HepG2 (cell line): Measurements from ENCODE around the gene POGLUT3. TPM values are rescaled to one million over a fixed set of nuclear protein-coding genes. Genes with fewer than 3 reads are reported as not detected.
A peak's percentile ranks its signal among the peaks of the same experiment; 100 is the strongest.

ENCODE experiments used
- ARNTL ChIP-seq: sonication (generic); formaldehyde crosslinking; IDR thresholded peaks from 2 replicates; pipeline ENCODE4 v1.4.0; 2020; ENCODE audit warnings: mild to moderate bottlenecking, missing genetic modification reagents
- CSRNP1 ChIP-seq: sonication (generic); formaldehyde crosslinking; IDR thresholded peaks from 2 replicates; pipeline ENCODE4 v1.8.1; 2023; ENCODE audit warnings: mild to moderate bottlenecking, missing genetic modification reagents
- HNRNPK ChIP-seq: fragments of 200-400 bp; formaldehyde crosslinking; IDR thresholded peaks from 2 replicates; pipeline ENCODE4 v1.6.1; 2018; ENCODE audit warnings: low read length, low read depth, moderate library complexity, mild to moderate bottlenecking; ENCODE audit not compliant: poor library complexity, severe bottlenecking
- HNRNPUL1 ChIP-seq: fragments of 200-400 bp; formaldehyde crosslinking; IDR thresholded peaks from 2 replicates; pipeline ENCODE4 v1.6.1; 2017; ENCODE audit warnings: low read depth, mild to moderate bottlenecking, low read length, moderate library complexity
- KDM1A ChIP-seq: IDR thresholded peaks from 2 replicates; pipeline ENCODE4 v1.6.1; 2016; ENCODE audit warnings: missing compliant biosample characterization
- MAZ ChIP-seq, 2 experiments: sonication (generic) in 1 of 2; formaldehyde crosslinking in 1 of 2; IDR thresholded peaks; 2 replicates each; pipeline versions ENCODE4 v1.5.0 to v1.6.1; 2012 to 2020; ENCODE audit warnings: low read depth in 2 of 2, mild to moderate bottlenecking in 2 of 2, borderline replicate concordance in 1 of 2, improper control_type of control experiment in 1 of 2, low read length in 1 of 2, missing genetic modification reagents in 1 of 2, moderate library complexity in 1 of 2
- NFATC3 ChIP-seq: sonication (generic); formaldehyde crosslinking; IDR thresholded peaks from 2 replicates; pipeline ENCODE4 v1.5.1; 2020; ENCODE audit warnings: mild to moderate bottlenecking, missing genetic modification reagents
- RBFOX2 ChIP-seq: fragments of 200-400 bp; formaldehyde crosslinking; IDR thresholded peaks from 2 replicates; pipeline ENCODE4 v1.6.1; 2017; ENCODE audit warnings: low read depth, mild to moderate bottlenecking, low read length
- REST ChIP-seq, 2 experiments: IDR thresholded peaks; 2 replicates each; pipeline ENCODE4 v1.6.1; 2011 to 2012; ENCODE audit warnings: low read length in 2 of 2, borderline replicate concordance in 1 of 2, low read depth in 1 of 2, mild to moderate bottlenecking in 1 of 2, moderate library complexity in 1 of 2
- SIX1 ChIP-seq: sonication (generic); formaldehyde crosslinking; IDR thresholded peaks from 2 replicates; pipeline ENCODE4 v1.4.0; 2020; ENCODE audit warnings: missing genetic modification reagents, borderline replicate concordance
- TARDBP ChIP-seq: sonication (generic); formaldehyde crosslinking; IDR thresholded peaks from 2 replicates; pipeline ENCODE4 v1.8.0; 2022; ENCODE audit warnings: mild to moderate bottlenecking, missing genetic modification reagents
- ZNF10 ChIP-seq: sonication (generic); formaldehyde crosslinking; IDR thresholded peaks from 2 replicates; pipeline ENCODE4 v1.4.0; 2020; ENCODE audit warnings: mild to moderate bottlenecking, low read depth, missing genetic modification reagents, borderline replicate concordance
- ZNF17 ChIP-seq: sonication (generic); formaldehyde crosslinking; IDR thresholded peaks from 2 replicates; pipeline ENCODE4 v1.5.0; 2020; ENCODE audit warnings: mild to moderate bottlenecking, missing genetic modification reagents
- ZNF547 ChIP-seq: sonication (generic); formaldehyde crosslinking; IDR thresholded peaks from 2 replicates; pipeline ENCODE4 v1.5.1; 2020; ENCODE audit warnings: mild to moderate bottlenecking, missing genetic modification reagents
- polyA plus RNA-seq, 8 experiments: library from polyadenylated mRNA; depleted of rRNA in 3 of 8; stranded (reverse) in 7 of 8; unstranded in 1 of 8; fragments of >200 nt; fragmentation: Illumina TruSeq in 4 of 8; extraction: Trizol in 4 of 8; gene quantifications; 2 replicates each; pipeline versions ENCODE4 v1.2.1 to v1.2.3, GENCODE V29; 2011 to 2016; ENCODE audit warnings: low read depth in 4 of 8, missing spikeins in 1 of 8, mixed read lengths in 1 of 8; ENCODE audit not compliant: insufficient read depth in 1 of 8
- total RNA-seq, 5 experiments: library from RNA; depleted of rRNA; stranded (reverse); fragments of >200 nt; fragmentation: Illumina TruSeq; extraction: Trizol; gene quantifications; 2 replicates each; pipeline ENCODE4 v1.2.3, GENCODE V29; 2016; ENCODE audit warnings: low read depth in 1 of 5
- TF ChIP-seq, protein P1 (sequence below): IDR thresholded peaks from 2 replicates; pipeline ENCODE4 v1.6.1; 2016; ENCODE audit warnings: missing biosample characterization, missing genetic modification reagents, low read depth
- TF ChIP-seq, protein P2 (sequence below): sonication (generic); formaldehyde crosslinking; IDR thresholded peaks from 2 replicates; pipeline ENCODE4 v1.8.1; 2023; ENCODE audit warnings: missing genetic modification reagents, inconsistent platforms, borderline replicate concordance
- TF ChIP-seq, protein P3 (sequence below): sonication (generic); formaldehyde crosslinking; IDR thresholded peaks from 2 replicates; pipeline ENCODE4 v1.9.0; 2022; ENCODE audit warnings: missing genetic modification reagents, mild to moderate bottlenecking, borderline replicate concordance

The POGLUT3 gene
- total and polyA plus RNA-seq, 2 of the 13 experiments (the other 11 are each of a cell fraction or from before 2014, with no cell fraction given), result 14.3 to 22.0 TPM

DNA sequence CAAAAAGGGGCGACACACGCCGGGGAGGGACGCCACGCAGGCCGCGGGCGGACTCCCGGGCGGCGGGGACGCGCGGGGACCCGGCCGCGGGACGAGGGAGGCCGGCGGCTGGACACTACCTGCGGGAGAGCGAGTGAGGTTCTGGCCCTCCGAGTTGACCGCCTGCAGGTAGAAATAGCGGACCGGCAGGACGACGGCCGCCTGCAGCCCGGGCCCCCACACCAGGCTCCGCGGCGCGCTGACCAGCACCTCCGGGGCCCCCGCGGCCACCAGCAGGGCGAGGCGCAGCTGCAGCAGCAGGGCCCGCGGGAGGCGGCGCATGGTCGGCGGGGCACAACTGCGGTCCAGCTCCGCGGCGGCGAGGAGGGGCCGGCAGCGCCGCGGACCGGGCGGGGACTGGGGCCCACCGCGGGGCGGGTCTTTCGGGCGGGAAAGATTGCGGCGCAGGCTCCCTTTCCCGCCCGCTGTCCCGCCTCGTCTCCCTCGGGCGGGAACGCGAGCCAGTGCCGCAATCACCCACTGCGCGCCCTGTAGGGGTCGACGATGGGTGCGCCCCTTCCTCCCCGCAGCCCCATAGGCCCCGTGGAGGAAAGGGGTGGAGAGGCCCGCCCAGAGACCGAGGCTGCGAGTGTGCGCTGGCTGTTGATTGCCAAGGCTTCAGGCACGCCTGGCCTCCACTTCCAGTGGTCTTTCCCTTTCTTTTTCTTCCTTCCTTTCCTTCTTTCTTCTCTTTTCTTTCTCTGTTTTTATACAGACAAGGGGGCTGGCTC is at the start of gene POGLUT3 (continued):
- TF ChIP-seq CSRNP1 (CRISPR knock-in tag), result 0 out of 2 replicates have a peak, but pooled peaks have one; percentile 45
- TF ChIP-seq HNRNPK, result no peak
- TF ChIP-seq, protein P1, sequence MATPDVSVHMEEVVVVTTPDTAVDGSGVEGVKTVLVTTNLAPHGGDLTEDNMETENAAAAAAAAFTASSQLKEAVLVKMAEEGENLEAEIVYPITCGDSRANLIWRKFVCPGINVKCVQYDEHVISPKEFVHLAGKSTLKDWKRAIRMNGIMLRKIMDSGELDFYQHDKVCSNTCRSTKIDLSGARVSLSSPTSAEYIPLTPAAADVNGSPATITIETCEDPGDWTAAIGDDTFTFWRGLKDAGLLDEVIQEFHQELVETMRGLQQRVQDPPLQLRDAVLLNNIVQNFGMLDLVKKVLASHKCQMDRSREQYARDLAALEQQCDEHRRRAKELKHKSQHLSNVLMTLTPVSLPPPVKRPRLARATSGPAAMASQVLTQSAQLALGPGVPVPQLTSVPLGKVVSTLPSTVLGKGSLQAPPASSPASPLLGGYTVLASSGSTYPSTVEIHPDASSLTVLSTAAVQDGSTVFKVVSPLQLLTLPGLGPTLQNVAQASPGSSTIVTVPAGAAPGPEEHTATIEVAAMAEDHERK (CRISPR knock-in tag), result no peak
- peak; percentile 80 for TF ChIP-seq RBFOX2
- no peak for TF ChIP-seq ZNF10
- TF ChIP-seq ZNF547 (CRISPR knock-in tag), result peak; percentile 67; the same call in 1 of the 2 replicates
- TF ChIP-seq REST (IDR thresholded peaks at IDR 0.05; ENCODE audit: borderline replicate concordance in 1 of 2, low read depth in 1 of 2, low read length in 2 of 2), result peak in 1 of 2 experiments; percentile 19; a peak in 1 of 4 replicates
- no peak for TF ChIP-seq SIX1 (CRISPR knock-in tag)
- no peak for TF ChIP-seq KDM1A
- no peak for TF ChIP-seq ZNF17 (CRISPR knock-in tag)
- TF ChIP-seq HNRNPUL1, result no peak
- TF ChIP-seq, protein P2, sequence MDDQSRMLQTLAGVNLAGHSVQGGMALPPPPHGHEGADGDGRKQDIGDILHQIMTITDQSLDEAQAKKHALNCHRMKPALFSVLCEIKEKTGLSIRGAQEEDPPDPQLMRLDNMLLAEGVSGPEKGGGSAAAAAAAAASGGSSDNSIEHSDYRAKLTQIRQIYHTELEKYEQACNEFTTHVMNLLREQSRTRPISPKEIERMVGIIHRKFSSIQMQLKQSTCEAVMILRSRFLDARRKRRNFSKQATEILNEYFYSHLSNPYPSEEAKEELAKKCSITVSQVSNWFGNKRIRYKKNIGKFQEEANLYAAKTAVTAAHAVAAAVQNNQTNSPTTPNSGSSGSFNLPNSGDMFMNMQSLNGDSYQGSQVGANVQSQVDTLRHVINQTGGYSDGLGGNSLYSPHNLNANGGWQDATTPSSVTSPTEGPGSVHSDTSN (CRISPR knock-in tag), result no peak
- TF ChIP-seq, protein P3, sequence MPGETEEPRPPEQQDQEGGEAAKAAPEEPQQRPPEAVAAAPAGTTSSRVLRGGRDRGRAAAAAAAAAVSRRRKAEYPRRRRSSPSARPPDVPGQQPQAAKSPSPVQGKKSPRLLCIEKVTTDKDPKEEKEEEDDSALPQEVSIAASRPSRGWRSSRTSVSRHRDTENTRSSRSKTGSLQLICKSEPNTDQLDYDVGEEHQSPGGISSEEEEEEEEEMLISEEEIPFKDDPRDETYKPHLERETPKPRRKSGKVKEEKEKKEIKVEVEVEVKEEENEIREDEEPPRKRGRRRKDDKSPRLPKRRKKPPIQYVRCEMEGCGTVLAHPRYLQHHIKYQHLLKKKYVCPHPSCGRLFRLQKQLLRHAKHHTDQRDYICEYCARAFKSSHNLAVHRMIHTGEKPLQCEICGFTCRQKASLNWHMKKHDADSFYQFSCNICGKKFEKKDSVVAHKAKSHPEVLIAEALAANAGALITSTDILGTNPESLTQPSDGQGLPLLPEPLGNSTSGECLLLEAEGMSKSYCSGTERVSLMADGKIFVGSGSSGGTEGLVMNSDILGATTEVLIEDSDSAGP (CRISPR knock-in tag), result peak; percentile 76
- TF ChIP-seq ARNTL (CRISPR knock-in tag), result no peak
- no peak for TF ChIP-seq NFATC3 (CRISPR knock-in tag)
- no peak for TF ChIP-seq MAZ (IDR thresholded peaks at IDR 0.05; ENCODE audit: borderline replicate concordance, low read depth, low read length)
- TF ChIP-seq MAZ (CRISPR knock-in tag; IDR thresholded peaks at IDR 0.05; ENCODE audit: low read depth), result peak; percentile 57; the same call in 1 of the 2 replicates
- 0 out of 2 replicates have a peak, but pooled peaks have one; percentile 40 for TF ChIP-seq TARDBP (CRISPR knock-in tag)
